CD4-positive, alpha-beta T cell treated with Interleukin-6 for 4 hours (primary cell): ENCODE data around the gene MCEMP1.

Experiments used
- DNase-seq: peaks from one replicate; pipeline ENCODE4 v3.0.0-alpha.2; 2020; ENCODE audit warnings: mixed read lengths

The MCEMP1 gene

GRCh38 chr19:7643629-7644549 is 33.0 kb upstream of the MCEMP1 start:
- DNase-seq = peak; percentile 23

GRCh38 chr19:7644550-7644877 is 32.4 kb upstream of the MCEMP1 start:
- no peak for DNase-seq

GRCh38 chr19:7645163-7645562 is 31.7 kb upstream of the MCEMP1 start:
- DNase-seq = no peak

- DNase-seq = no peak
These were observed 31.0 kb upstream of the MCEMP1 start for GRCh38 chr19:7645656-7646425.

GRCh38 chr19:7646426-7646700 is 30.5 kb upstream of the MCEMP1 start:
- no peak for DNase-seq

- no peak for DNase-seq
These were observed 29.7 kb upstream of the MCEMP1 start for GRCh38 chr19:7647156-7647555.

- DNase-seq = peak; percentile 0
These were observed 28.4 kb upstream of the MCEMP1 start for GRCh38 chr19:7648265-7649014.

GRCh38 chr19:7650148-7650547 is 26.7 kb upstream of the MCEMP1 start:
- DNase-seq = peak; percentile 1

GRCh38 chr19:7652061-7652641 is 24.7 kb upstream of the MCEMP1 start:
- DNase-seq = peak; percentile 90

GRCh38 chr19:7654401-7654800 is 22.5 kb upstream of the MCEMP1 start:
- peak; percentile 0 for DNase-seq

GRCh38 chr19:7655581-7655980 is 21.3 kb upstream of the MCEMP1 start:
- DNase-seq = no peak

- DNase-seq = peak; percentile 29
These were observed 19.6 kb upstream of the MCEMP1 start for GRCh38 chr19:7657131-7657751.

- DNase-seq = peak; percentile 57
These were observed 18.6 kb upstream of the MCEMP1 start for GRCh38 chr19:7658219-7658686.

- no peak for DNase-seq
These were observed 14.9 kb upstream of the MCEMP1 start for GRCh38 chr19:7661744-7662538.

GRCh38 chr19:7662657-7663056 is 14.2 kb upstream of the MCEMP1 start:
- no peak for DNase-seq

- DNase-seq = no peak
These were observed 13.2 kb upstream of the MCEMP1 start for GRCh38 chr19:7663706-7664105.

- no peak for DNase-seq
These were observed 11.8 kb upstream of the MCEMP1 start for GRCh38 chr19:7665076-7665475.

- DNase-seq = no peak
These were observed 8.0 kb upstream of the MCEMP1 start, which contains the start of gene RETN for GRCh38 chr19:7668842-7669241. Gene RETN, plus strand, starts transcription at chr19:7669049. Its CDS starts 278 bp downstream, at chr19:7669327.

GRCh38 chr19:7669641-7670040 is 7.2 kb upstream of the MCEMP1 start:
- no peak for DNase-seq

GRCh38 chr19:7670150-7670783 is 6.6 kb upstream of the MCEMP1 start:
- DNase-seq = peak; percentile 15

- DNase-seq = no peak
These were observed 6.1 kb upstream of the MCEMP1 start for GRCh38 chr19:7670790-7671189.
